GM20431 (cell line): Measurements from ENCODE around the gene MTCH1.
"Not testable (repeated sequence)": the region's sequence is repeated elsewhere in the genome, so short reads cannot be mapped to it uniquely, and the experiment has no call there.

Experiments used
- in situ Hi-C: fragments of 300-500 bp; cut with MseI, MboI; formaldehyde crosslinking; loops from one replicate; pipeline ENCODE4 v1.15.0; 2020; ENCODE audit warnings: low sequenced_read_pairs; ENCODE audit not compliant: unreplicated experiment

Gene MTCH1

DNA sequence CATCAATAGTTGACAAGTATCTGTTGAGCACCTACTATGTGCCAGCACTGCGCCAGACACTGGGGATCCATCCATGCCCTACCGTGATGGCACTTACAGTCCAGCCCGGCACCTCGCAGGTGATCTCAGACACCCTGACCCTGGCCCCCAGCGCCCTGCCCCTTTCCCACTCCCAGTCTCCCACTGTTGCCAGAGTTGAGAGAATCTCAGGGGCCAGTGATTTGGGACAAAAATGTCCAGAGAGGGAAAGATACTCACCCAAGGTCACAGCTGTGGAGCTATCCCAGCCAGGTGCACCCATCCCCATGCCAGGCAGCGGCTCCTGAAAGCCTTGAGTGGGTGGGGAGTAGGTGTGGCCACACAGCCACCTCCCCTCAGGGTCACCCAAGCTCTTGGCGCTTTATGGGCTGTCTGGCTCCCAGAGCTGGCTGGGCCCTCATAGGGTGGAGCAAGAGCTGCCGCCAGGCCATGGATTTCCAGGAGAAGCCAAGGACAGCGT, 28.2 kb downstream of the MTCH1 start:
- in situ Hi-C loops: no loop called here

DNA sequence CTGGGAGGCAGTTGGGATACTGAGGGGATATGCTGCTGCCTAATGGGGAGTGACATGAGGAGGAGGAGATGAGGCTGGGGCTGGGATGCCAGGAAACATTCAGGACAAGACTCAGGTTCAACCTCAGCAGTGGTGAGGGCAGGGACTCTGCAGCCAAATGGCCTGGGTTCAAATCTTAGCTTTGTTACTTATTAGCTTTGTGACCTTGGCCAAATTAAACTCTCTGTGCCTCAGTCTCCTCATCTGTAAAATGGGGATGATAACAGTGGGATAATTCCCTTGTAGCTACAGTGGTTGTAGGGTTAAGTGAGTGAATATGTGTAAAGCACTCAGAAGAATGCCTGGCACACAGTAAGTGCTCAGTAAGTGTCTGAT, 29.6 kb downstream of the MTCH1 start:
- in situ Hi-C loops: no loop called here

DNA sequence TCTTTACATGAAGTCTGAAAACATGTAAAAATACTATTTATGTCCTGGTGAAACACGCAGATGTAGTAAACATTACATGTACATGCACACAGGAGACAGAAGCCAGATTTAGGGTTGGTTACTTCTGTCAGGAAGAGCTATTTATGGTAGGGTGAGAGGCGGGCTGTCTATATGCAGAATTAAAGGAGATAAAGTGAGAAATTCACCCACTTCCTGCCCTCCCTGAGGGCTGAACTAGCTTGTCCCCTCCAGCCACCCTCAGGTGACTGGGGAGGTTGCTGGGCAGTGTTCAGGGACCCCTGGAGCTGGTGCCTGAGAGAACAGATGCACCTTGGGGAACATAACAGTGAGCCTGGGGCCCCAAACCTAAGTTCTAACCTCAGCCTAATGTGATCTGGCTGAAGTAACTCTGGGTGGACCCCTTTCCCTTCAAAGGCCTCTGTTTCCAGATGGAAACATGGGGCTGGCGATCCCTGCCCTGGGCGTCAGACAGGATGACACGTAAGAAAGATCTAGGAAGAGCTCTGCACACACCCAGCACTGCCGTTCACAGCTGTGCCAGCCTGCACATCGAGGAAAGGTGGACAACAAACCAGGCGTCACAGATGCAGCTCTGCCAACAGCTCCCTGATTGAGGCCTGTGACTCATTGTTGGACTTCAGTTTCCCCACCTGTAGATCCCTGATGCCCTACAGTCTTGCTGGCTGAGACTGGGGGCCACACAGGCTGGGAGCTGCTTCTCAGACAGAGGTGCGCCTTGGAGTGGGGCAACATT, 30.1 kb downstream of the MTCH1 start:
- in situ Hi-C loops: no loop called here

DNA sequence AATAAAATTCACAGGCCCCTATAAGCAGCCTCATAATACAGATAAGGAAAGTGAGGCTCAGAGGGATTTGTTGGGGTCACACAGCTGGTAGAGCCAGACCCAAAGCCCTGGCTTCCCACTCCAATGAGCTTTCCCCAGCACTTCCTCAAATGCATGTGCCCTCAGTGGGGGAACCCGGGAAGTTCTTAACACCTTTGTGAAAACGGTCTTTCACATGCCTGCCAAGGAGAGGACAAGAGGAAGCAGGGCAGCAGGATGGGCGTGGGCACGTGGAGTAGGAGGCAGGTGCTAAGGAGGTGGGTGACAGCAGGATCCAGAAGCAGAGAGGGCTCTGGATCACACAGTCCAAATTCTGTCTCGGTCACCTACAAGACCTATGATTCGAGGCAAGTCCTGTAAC, 30.9 kb downstream of the MTCH1 start:
- in situ Hi-C loops: no loop called here

DNA sequence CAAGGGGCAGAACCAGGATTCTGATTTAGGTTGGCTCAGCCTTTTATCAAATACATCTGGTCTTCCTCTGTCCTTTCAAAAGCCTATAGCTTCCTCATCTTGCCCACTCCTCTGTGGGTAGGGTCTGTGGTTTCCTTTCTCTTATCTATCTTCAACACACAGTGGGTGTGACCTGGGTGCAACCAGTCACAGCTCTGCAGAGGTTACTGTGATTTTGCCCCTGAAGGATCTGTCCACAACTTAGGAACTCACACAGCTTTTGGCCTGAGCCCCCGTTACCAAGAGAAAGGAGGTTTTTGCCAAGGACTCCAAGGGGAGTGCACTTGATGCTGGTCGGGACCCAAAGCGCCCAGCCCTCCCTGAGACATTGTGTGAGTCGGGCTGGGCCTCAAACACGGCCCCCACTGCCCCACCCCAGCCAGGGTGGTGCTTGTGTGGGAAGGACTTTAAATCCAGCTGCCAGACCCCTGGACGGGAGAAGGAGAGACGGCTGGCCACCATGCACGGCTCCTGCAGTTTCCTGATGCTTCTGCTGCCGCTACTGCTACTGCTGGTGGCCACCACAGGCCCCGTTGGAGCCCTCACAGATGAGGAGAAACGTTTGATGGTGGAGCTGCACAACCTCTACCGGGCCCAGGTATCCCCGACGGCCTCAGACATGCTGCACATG, 31.6 kb downstream of the MTCH1 start, which contains the start of gene PI16:
TSS of gene PI16 (plus strand) at position 477 of the 670 bp plus-strand sequence. CDS start at position 500, 23 bp downstream.
- in situ Hi-C loops: no loop called here

DNA sequence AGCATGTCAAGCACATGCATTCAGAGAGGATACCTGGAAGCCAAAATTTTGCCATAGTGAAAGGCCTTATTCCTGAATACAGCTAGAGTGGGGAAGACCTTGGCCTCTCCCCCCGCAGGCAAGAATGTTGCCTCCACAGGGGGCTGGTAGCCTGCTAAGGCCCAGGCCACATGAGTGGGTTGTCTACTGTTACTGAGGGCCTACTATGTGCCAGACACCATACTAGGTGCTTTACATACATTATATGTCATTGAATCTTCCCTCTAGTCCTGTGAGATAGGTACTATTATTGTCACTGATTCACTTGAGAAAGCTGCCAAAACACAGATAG, 32.1 kb downstream of the MTCH1 start:
- in situ Hi-C loops: no loop called here

DNA sequence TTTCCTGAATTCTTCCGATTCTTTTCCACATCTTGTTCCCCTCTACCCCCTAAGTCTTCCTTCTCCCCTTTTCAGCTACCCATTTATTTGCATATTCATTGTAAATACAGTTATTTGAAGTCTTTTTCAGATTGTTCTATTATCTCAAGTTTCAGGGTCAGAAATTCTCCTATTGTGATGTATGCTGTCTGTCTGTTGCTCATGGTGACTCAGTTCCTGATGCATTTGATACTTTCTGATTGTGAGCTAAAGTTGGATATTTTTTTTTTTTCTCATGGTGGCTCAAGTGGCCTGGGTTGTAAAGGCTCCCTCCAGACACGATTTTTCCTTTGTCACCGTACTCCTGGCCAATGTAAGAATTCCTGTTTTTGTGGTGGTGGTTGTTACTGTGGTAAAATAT, 36.4 kb downstream of the MTCH1 start:
- in situ Hi-C loops: no loop called here

DNA sequence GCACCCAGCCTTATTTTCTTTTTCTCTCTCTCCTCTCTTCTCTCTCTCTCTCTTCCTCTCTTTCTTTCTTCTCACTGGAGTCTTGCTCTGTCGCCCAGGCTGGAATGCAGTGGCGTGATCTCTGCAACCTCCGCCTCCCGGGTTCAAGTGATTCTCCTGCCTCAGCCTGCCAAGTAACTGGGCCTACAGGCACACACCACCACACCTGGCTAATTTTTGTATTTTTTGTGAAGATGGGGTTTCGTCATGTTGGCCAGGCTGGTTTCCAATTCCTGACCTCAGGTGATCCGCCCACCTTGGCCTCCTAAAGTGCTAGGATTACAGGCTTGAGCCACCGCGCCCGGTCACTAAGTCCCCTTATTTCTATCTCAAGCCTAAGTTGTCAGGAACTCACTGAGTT, 36.9 kb downstream of the MTCH1 start:
- in situ Hi-C loops: not testable (repeated sequence)

DNA sequence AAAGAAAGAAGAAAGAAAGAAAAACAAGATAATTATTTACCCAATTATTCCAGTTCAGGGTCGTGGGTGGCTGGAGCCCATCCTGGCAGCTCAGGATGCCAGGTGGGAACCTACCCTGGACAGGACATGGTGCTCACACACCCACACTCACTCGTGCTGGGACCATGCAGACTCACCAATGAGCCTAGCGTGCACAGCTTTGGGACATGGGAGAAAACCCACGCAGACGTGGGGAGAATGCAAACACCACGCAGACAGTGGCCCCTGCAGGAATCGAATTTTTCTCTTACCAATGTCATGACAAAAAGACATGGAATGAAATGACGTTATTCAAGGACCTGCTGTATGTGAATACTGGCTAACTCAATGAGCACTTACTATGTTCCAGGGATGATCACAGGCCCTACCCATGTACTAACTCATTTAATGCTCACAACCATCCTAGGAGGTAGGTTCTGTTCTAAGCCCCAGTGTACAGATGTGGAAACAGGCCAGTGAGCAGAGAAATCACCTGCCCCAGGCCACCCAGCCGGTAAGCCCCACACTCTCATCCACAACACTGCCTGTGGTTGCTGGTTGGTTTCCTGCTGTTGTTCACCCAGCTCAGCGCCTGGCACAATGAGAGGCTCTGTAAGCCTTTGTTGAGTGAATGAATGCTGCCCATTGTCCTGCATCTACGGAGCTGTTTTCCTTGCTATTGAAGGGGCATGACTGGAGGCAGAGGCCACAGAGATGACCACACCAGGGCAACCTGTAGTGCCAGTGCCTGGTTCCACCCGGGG, 38.2 kb downstream of the MTCH1 start:
- in situ Hi-C loops: no loop called here

DNA sequence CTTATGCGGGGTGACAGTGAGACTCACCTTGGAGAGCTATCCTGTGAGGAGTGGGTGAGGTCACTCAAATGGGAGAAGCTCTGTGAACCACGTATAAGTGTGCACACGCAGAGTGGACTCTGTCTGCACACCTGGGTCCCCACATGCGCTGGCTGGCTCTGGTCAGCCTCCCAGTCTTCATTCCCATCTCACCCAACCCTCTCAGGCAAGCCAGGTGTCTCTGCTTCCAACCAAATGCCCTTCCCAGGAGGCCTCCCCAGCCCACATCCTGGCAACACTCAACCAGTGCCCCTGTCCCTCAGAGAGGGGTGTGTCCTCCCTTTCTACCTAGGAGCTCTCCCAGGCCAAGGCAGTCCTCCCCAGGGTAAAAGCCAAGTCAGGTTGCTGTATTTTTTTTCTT, 39.5 kb downstream of the MTCH1 start:
- in situ Hi-C loops: no loop called here

GRCh38 chr6:36945301-36945700, 40.7 kb downstream of the MTCH1 start:
- in situ Hi-C loops: no loop called here

DNA sequence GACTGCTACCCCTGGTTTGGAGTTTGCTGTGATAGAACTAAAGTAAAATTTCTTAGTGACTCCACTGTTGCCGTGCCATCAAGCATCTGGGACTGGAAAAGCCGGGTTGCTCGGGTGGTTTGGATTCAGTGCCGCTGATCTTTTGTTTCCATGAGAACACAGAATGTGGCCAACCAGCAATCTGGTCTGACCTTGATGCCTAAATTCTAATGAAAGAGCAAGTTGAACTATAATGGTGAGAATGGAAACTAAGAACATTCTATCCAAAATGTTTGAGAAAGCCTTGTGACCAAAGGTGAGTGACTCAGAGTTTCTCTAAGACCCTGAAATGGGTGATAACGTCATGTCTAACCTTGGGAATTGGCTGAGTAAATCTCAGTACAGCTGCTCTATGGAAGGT, 41.3 kb downstream of the MTCH1 start:
- in situ Hi-C loops: no loop called here

GRCh38 chr6:36942329-36942728, 43.7 kb downstream of the MTCH1 start:
- in situ Hi-C loops: not testable (repeated sequence)

GRCh38 chr6:36941561-36941960, 44.4 kb downstream of the MTCH1 start:
- in situ Hi-C loops: not testable (repeated sequence)

DNA sequence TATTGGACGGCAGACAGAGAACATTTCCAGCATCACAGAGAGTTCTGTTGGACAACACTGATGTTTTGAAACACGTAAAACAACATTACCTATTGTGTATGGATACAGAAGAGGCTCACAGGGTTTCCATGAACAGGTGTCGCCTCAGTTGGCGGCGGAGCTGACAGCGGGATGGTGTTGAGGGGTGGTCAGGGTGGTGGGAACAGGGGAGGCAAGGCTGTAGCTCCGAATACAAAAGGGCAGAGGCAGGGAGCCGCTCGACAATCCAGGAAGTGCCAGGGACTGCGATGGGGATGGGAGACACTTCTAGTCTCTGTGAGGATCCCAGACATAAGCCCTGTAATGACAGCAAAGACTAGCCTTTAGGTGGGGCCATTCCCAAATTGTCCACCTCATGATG, 46.0 kb downstream of the MTCH1 start:
- in situ Hi-C loops: no loop called here

- in situ Hi-C loops: not testable (repeated sequence)
Measured at GRCh38 chr6:36939005-36939404, 47.0 kb downstream of the MTCH1 start.

DNA sequence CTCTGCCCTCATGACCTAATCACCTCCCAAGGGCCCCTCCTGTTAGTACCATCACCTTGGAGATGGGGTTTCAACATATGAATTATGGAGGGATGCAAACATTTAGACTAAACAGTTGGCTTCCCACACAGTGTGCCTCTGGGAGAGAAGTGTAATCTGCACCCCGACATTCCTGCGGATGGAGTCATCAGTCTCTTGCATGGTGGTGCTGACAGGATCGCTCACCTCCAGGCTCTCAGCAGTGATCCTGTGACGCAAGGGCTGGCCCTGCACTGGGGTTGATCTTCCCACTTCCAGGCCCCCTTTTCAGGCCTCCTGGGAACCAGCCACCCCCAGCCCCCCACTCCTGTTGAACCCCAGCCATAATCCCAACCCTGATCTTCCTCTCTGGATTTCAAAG, 47.5 kb downstream of the MTCH1 start:
- in situ Hi-C loops: no loop called here

GRCh38 chr6:36937896-36938295, 48.1 kb downstream of the MTCH1 start:
- in situ Hi-C loops: no loop called here

- in situ Hi-C loops: no loop called here
Measured at GRCh38 chr6:36936824-36937223, 49.2 kb downstream of the MTCH1 start.

- in situ Hi-C loops: no loop called here
Measured at GRCh38 chr6:36934901-36935300, 51.1 kb downstream of the MTCH1 start.

- in situ Hi-C loops: no loop called here
Measured at GRCh38 chr6:36933519-36933918, 52.5 kb downstream of the MTCH1 start.
